H1 (cell line): ENCODE data around the gene PHOSPHO1.

Source experiments
- CEBPB ChIP-seq: IDR thresholded peaks from 2 replicates; pipeline ENCODE4 v1.6.1; 2012; ENCODE audit warnings: low read depth, low read length
- CTCF ChIP-seq, 3 experiments: IDR thresholded peaks; 1 replicate in 2 of 3; 2 replicates in 1 of 3; pipeline versions ENCODE4 v1.5.1 to v1.6.1; 2011; ENCODE audit warnings: low read length in 3 of 3, mild to moderate bottlenecking in 3 of 3, inconsistent platforms in 2 of 3, low read depth in 1 of 3, moderate library complexity in 1 of 3; ENCODE audit not compliant: insufficient read depth in 1 of 3; ENCODE audit errors: control extremely low read depth in 1 of 3
- MAFK ChIP-seq: IDR thresholded peaks from 2 replicates; pipeline ENCODE4 v1.6.1; 2012; ENCODE audit warnings: low read depth, mild to moderate bottlenecking, improper control_type of control experiment, low read length
- POLR2A ChIP-seq, 2 experiments: IDR thresholded peaks; 1 replicate in 1 of 2; 2 replicates in 1 of 2; pipeline ENCODE4 v1.6.1; 2011; ENCODE audit warnings: low read depth in 2 of 2, low read length in 2 of 2, mild to moderate bottlenecking in 2 of 2; ENCODE audit errors: control extremely low read depth in 1 of 2
- POLR2AphosphoS5 ChIP-seq: IDR thresholded peaks from 2 replicates; pipeline ENCODE4 v1.6.1; 2011; ENCODE audit warnings: low read depth, low read length
- SP1 ChIP-seq: IDR thresholded peaks from 2 replicates; pipeline ENCODE4 v1.6.1; 2011; ENCODE audit warnings: low read depth, low read length

GRCh38 chr17:49200423-49201083 lies 30.0 kb downstream of the PHOSPHO1 start:
- TF ChIP-seq SP1: no peak
- no peak for TF ChIP-seq POLR2A (IDR thresholded peaks at IDR 0.05; ENCODE audit: control extremely low read depth in 1 of 2, low read depth in 2 of 2, low read length in 2 of 2)
- no peak for TF ChIP-seq CEBPB
- TF ChIP-seq POLR2AphosphoS5: no peak
- TF ChIP-seq MAFK: no peak
- TF ChIP-seq CTCF (IDR thresholded peaks at IDR 0.05; ENCODE audit: control extremely low read depth in 1 of 3, insufficient read depth in 1 of 3, low read depth in 1 of 3, low read length in 3 of 3): no peak
